Cardiac muscle cell (in vitro differentiated cells and primary cell): Measurements from ENCODE around the gene SMIM32. TPM values are rescaled to one million over a fixed set of nuclear protein-coding genes. Genes with fewer than 3 reads are reported as not detected.

Source experiments
- DNase-seq, 2 donors: peaks; one replicate each; pipeline versions ENCODE4 v3.0.0 to v3.0.0-alpha.2; 2010 to 2017; ENCODE audit warnings: low read depth in 1 of 2, low spot score in 1 of 2
- H3K27ac ChIP-seq: fragments of 200-600 bp; sonication (generic); 2 replicates; pipeline ENCODE4 v1.5.1; 2016
- H3K27me3 ChIP-seq: fragments of 200-600 bp; sonication (generic); 2 replicates; pipeline ENCODE4 v1.6.0; 2016; ENCODE audit warnings: control low read depth
- H3K36me3 ChIP-seq: fragments of 200-600 bp; sonication (generic); 2 replicates; pipeline ENCODE4 v1.5.1; 2016; ENCODE audit warnings: control low read depth
- H3K4me1 ChIP-seq: fragments of 200-600 bp; sonication (generic); 2 replicates; pipeline ENCODE4 v1.8.1; 2017; ENCODE audit warnings: low read depth, mild to moderate bottlenecking, mixed run types
- H3K4me3 ChIP-seq: fragments of 200-600 bp; sonication (generic); 2 replicates; pipeline ENCODE4 v1.5.1; 2016; ENCODE audit warnings: mild to moderate bottlenecking
- H3K9me3 ChIP-seq: fragments of 200-600 bp; sonication (generic); 2 replicates; pipeline ENCODE4 v1.5.1; 2017; ENCODE audit warnings: low read depth, mild to moderate bottlenecking, control low read depth
- CTCF ChIP-seq: IDR thresholded peaks from 2 replicates; pipeline ENCODE4 v1.5.1; 2012; ENCODE audit warnings: low read depth, mild to moderate bottlenecking, low read length
- polyA plus RNA-seq: library from polyadenylated mRNA; unstranded; fragments of >200 nt; fragmentation: Nextera tagmentation; extraction: Ambion mirVana; gene quantifications from 2 replicates; pipeline ENCODE4 v1.2.1, GENCODE V29; 2016
- total RNA-seq: library from RNA; depleted of rRNA; stranded (reverse); fragments of >200 nt; gene quantifications from 2 replicates; pipeline ENCODE4 v1.2.3, GENCODE V29; 2016

SMIM32 gene
- total and polyA plus RNA-seq, 2 experiments from 2014 or later, result 0.36 TPM; not detected in 1

GRCh38 chr5:136146201-136146600 is 46.8 kb downstream of the SMIM32 start:
- H3K4me3 ChIP-seq, result no peak overlapping the region
- DNase-seq, result no peak
- no peaks in the 10 kb centered on the region for H3K36me3 ChIP-seq

GRCh38 chr5:136145030-136145429 is 47.9 kb downstream of the SMIM32 start:
- Histone ChIP-seq H3K36me3 (no peaks in the 10 kb centered on the region), H3K27me3 (no peaks in the 10 kb centered on the region), H3K9me3 (no peaks in the 10 kb centered on the region), H3K27ac (no peak overlapping the region), H3K4me1 (peaks cover 11% of the 10 kb centered on the region), H3K4me3 (no peak overlapping the region)
- no peak for DNase-seq
- no peak for TF ChIP-seq CTCF

More at GRCh38 chr5:136146201-136146600, 46.8 kb downstream of the SMIM32 start:
- Histone ChIP-seq H3K27ac (no peak overlapping the region), H3K9me3 (no peaks in the 10 kb centered on the region), H3K27me3 (no peaks in the 10 kb centered on the region), H3K4me1 (peaks cover 11% of the 10 kb centered on the region)
- no peak for TF ChIP-seq CTCF

- H3K4me1 ChIP-seq, result peaks cover 11% of the 10 kb centered on the region
- DNase-seq, result no peak
- TF ChIP-seq CTCF, result no peak
Measured at GRCh38 chr5:136143763-136144162, 49.2 kb downstream of the SMIM32 start.

GRCh38 chr5:136143312-136143711 is 49.6 kb downstream of the SMIM32 start:
- Histone ChIP-seq H3K9me3 (no peaks in the 10 kb centered on the region), H3K36me3 (no peaks in the 10 kb centered on the region), H3K4me1 (peaks cover 11% of the 10 kb centered on the region), H3K27ac (no peak overlapping the region), H3K4me3 (no peak overlapping the region), H3K27me3 (no peaks in the 10 kb centered on the region)
- no peak for TF ChIP-seq CTCF
- no peak for DNase-seq

More at GRCh38 chr5:136143763-136144162, 49.2 kb downstream of the SMIM32 start:
- H3K27ac ChIP-seq, result no peak overlapping the region
- no peaks in the 10 kb centered on the region for H3K36me3 ChIP-seq
- H3K9me3 ChIP-seq, result no peaks in the 10 kb centered on the region
- H3K4me3 ChIP-seq, result no peak overlapping the region
- no peaks in the 10 kb centered on the region for H3K27me3 ChIP-seq

GRCh38 chr5:136141561-136141960 is 51.4 kb downstream of the SMIM32 start:
- Histone ChIP-seq H3K27me3 (no peaks in the 10 kb centered on the region), H3K36me3 (no peaks in the 10 kb centered on the region), H3K27ac (no peak overlapping the region), H3K4me3 (no peak overlapping the region), H3K4me1 (peaks cover 11% of the 10 kb centered on the region), H3K9me3 (no peaks in the 10 kb centered on the region)
- DNase-seq, result no peak
- no peak for TF ChIP-seq CTCF

Other genes starting within 250 kb of the SMIM32 start
- gene LECT2, start 238.2 kb downstream of the SMIM32 start, total RNA-seq, result not detected in 2 replicates
- not detected in 2 replicates for gene LECT2, start 238.2 kb downstream of the SMIM32 start, polyA plus RNA-seq
- 2.9 and 9.0 TPM in 2 replicates for gene TGFBI, start 164.2 kb downstream of the SMIM32 start, total RNA-seq
- gene TGFBI, start 164.2 kb downstream of the SMIM32 start, polyA plus RNA-seq, result 1.6 and 10.2 TPM in 2 replicates
- 38.2 and 130 TPM in 2 replicates for gene SMAD5, start 60.3 kb downstream of the SMIM32 start, total RNA-seq
- gene SMAD5, start 60.3 kb downstream of the SMIM32 start, polyA plus RNA-seq, result 25.7 and 36.8 TPM in 2 replicates
- gene TRPC7, start 172.4 kb upstream of the SMIM32 start, total RNA-seq, result not detected in 2 replicates
- not detected in 2 replicates for gene TRPC7, start 172.4 kb upstream of the SMIM32 start, polyA plus RNA-seq